Measurements from ENCODE around the gene TPD52L1.

TPD52L1 gene

DNA sequence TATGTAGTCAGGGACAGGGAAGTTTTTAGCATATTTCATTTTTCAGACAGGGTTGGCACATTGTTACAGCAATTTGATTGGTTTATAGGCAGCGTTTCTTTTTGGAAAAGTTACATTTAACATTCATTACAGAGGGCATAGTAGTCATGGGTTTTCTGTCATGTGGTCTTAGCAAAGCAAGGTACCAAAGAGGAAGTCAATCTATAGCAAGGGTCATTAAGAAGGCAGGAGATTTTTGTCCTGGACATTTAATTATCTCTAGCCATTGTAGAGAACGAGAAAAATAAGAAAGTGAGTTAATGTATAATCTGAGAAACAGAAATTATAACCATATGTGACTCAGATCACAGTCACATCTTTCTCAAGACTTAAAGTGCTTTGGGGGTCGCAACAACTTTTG lies 47.4 kb downstream of the TPD52L1 start:
- no peak for DNase-seq (ENCODE audit: low read depth)
- H3K4me3 ChIP-seq (ENCODE audit: low read depth, low read length) = no peak overlapping the region

DNA sequence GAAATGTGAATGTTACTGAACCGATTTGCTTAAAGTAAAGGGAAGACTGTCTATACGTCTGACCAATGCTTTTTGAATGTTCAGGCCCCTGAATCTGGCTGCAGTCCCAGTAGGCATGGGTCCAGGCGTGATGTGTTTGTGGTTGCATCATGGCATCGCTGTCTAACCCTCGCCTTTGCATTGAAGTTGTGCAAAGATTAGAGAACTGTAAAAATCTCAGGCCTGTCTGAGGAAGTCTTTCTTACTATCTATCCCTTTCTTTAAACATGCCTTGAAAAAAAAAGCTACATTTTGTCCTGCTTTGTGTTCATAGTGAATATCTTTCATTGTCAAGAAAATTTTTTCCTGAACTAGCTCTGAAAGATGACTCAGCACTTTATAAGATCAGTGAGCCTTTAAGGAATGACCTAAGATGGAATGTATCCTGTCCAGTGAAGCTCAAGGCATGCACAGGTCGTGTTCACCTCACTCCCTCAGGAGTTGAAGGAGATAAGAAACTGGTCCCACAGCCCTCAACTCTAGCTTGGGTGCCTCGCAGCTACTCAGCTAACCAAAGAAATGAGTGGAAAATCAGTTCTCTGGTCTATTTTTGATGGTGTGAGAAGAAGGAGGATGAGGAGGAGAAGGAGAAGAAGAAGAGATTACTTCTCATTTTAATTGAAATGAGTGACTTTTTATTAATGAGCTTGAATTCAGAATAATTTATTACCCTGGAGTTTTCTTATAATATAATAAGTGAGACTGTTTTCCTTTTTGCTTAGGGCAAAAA lies 48.6 kb downstream of the TPD52L1 start:
- peak; percentile 95 for DNase-seq (ENCODE audit: low read depth)
- H3K4me3 ChIP-seq (ENCODE audit: low read depth, low read length) = no peak overlapping the region

DNA sequence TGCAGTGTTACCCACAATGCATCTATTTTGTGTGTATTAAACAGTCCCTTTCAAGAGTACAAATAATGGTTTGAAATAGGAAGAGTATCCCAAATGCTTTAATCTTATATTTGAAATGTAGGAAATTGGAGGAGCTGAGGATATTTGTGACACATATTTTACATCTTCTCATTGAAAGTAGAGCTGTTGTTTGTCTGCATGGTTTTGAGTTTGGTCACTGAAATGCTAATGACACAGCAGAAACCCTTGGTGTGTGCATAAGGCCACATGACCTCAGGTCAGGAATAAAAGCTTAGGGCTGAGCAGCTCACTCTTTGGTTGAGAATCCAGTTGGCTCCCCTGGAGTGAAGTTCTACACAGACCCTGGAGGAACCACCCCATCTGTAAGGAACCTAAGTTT lies 49.8 kb downstream of the TPD52L1 start:
- DNase-seq (ENCODE audit: low read depth) = no peak
- H3K4me3 ChIP-seq (ENCODE audit: low read depth, low read length) = no peak overlapping the region

GRCh38 chr6:125205931-125206330 lies 52.4 kb downstream of the TPD52L1 start:
- no peak overlapping the region for H3K4me3 ChIP-seq (ENCODE audit: low read depth, low read length)
- no peak for DNase-seq (ENCODE audit: low read depth)

GRCh38 chr6:125206389-125206788 lies 52.8 kb downstream of the TPD52L1 start:
- no peak overlapping the region for H3K4me3 ChIP-seq (ENCODE audit: low read depth, low read length)
- no peak for DNase-seq (ENCODE audit: low read depth)

- no peak for DNase-seq (ENCODE audit: low read depth)
These were observed 54.4 kb downstream of the TPD52L1 start for GRCh38 chr6:125207956-125208355.

GRCh38 chr6:125208625-125209249 lies 55.2 kb downstream of the TPD52L1 start:
- no peak for DNase-seq (ENCODE audit: low read depth)
- no peak overlapping the region for H3K4me3 ChIP-seq (ENCODE audit: low read depth, low read length)

More at GRCh38 chr6:125207956-125208355, 54.4 kb downstream of the TPD52L1 start:
- H3K4me3 ChIP-seq (ENCODE audit: low read depth, low read length) = no peak overlapping the region

GRCh38 chr6:125210667-125211066 lies 57.1 kb downstream of the TPD52L1 start:
- no peak overlapping the region for H3K4me3 ChIP-seq (ENCODE audit: low read depth, low read length)
- no peak for DNase-seq (ENCODE audit: low read depth)

DNA sequence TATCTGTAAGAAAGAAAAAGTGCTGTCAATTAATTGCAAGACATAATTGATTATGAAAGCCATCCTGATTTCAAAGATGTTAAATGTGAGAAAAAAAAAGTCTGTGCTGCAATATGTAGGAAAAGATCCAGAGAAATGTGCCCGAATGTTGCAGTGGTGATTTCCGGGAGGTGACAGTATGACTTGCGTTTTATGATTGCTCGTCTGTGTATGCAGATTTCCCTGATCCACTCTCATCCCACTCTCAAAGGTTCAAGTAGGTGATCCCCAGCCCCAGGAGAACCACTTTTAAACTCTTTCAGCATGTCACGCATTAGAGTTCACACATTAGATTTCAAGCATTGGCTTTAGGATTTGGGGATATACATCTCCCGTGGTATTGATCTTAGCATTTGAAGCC lies 57.8 kb downstream of the TPD52L1 start:
- no peak for DNase-seq (ENCODE audit: low read depth)
- no peak overlapping the region for H3K4me3 ChIP-seq (ENCODE audit: low read depth, low read length)

DNA sequence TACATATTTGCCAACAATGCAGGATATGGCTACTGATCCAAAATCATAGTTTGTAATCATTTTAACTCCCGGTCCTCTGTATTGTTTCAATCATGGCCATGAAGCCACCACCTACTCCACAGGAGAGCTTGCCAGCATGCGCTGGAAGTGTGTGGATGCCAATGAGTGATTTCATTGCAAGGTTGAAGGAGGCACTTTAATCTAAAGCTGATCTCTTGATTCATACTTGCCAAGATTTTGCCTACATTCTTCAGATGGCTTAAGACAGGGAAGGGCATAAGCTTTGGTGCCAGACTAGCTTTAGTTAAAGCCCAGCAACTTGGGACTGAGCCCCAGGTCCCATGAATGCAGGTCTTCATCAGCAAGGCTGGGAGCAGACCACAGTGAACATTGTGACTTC lies 58.8 kb downstream of the TPD52L1 start:
- no peak for DNase-seq (ENCODE audit: low read depth)
- no peak overlapping the region for H3K4me3 ChIP-seq (ENCODE audit: low read depth, low read length)

DNA sequence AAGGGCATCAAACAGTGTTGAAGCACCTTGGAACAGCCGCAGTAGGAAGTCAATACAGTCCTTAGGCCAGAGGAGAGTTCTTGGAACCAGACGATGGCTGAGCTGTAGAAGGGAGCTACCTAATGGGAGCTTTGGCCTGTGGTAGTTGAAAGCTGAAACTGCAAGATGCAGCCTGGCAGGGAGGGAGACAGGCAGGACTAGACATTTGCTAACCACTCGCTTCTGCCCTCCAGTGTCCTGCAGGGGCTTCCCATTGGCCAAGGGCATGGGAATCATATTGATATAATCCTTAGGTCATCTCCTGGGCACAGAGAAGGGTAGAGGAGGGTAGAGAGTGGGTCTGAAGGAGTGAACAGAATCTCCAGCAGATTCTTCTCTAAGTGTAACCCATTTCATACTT lies 60.4 kb downstream of the TPD52L1 start:
- no peak for DNase-seq (ENCODE audit: low read depth)
- H3K4me3 ChIP-seq (ENCODE audit: low read depth, low read length) = no peak overlapping the region

DNA sequence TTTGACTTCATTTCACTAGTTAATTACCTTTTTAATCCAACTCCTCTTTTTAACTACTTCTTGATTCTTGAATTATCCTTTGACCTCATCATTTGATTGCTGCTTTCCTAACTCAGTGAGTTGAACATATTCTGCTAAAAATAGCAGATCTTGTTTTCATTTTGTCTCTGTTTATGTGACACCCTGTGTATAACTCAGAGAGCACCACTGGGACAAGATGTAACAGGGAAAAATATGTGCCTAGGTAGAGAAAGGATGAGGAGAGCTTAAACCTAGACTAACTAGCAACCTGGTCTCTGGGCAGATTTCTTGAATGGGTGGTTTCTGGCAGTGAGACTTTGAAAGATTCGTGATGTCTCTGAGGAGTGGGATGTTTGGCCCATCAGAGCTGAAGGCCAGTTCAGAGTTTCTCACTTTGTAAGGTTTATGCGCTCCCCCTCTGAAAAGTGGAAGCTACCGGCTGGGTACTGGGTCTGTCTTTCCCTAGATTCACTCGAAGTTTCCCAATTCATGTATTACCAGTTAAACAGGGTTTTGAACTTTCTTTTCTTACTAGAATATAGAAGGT lies 61.8 kb downstream of the TPD52L1 start:
- no peak for DNase-seq (ENCODE audit: low read depth)
- H3K4me3 ChIP-seq (ENCODE audit: low read depth, low read length) = no peak overlapping the region

- no peak for DNase-seq (ENCODE audit: low read depth)
- no peak overlapping the region for H3K4me3 ChIP-seq (ENCODE audit: low read depth, low read length)
These were observed 62.4 kb downstream of the TPD52L1 start for GRCh38 chr6:125216015-125216414.

- H3K4me3 ChIP-seq (ENCODE audit: low read depth, low read length) = no peak overlapping the region
These were observed 63.8 kb downstream of the TPD52L1 start for GRCh38 chr6:125217369-125217768.

DNA sequence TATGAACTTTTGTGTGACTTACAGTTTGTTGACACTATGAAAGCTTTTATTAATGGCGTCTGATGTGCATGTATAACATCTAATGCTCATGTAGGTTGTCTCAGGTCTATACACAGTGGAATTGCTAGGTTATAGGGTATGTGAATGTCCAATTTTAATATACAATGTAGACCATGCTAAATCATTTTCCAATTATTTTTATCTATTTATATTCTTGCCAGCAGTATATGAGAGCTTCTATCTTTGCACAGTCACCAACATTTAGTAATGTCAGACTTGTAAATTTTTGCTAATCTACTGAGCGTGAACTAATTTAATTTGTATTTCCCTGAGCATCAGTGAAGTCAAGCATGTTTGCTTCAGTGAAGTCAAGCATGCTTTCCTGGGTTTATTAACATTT lies 64.4 kb downstream of the TPD52L1 start:
- no peak for DNase-seq (ENCODE audit: low read depth)
- H3K4me3 ChIP-seq (ENCODE audit: low read depth, low read length) = no peak overlapping the region

More at GRCh38 chr6:125217369-125217768, 63.8 kb downstream of the TPD52L1 start:
- DNase-seq (ENCODE audit: low read depth) = no peak

- H3K4me3 ChIP-seq (ENCODE audit: low read depth, low read length) = no peak overlapping the region
- DNase-seq (ENCODE audit: low read depth) = no peak
These were observed 65.9 kb downstream of the TPD52L1 start for GRCh38 chr6:125219361-125219895.

DNA sequence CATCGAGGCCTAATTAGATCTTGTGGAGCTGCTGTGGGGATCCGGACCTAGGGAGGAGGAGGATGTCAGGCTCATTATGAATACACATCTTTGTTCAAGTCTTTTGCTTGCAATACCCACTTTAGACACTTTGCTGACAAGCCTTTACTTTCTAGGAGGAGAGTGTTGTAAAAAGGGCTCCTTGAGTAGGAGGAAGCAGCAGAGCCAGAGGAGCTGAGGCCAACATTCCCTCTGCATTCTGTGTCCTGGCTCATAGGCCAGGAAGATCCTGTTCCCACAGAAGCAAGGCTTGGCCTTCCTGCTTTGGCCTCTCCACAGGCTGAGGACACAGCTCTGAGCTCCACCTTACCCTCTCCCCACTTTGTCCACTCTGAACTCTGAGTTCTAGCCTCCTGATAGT lies 67.1 kb downstream of the TPD52L1 start:
- no peak for DNase-seq (ENCODE audit: low read depth)
- no peak overlapping the region for H3K4me3 ChIP-seq (ENCODE audit: low read depth, low read length)

- no peak for DNase-seq (ENCODE audit: low read depth)
- no peak overlapping the region for H3K4me3 ChIP-seq (ENCODE audit: low read depth, low read length)
These were observed 69.2 kb downstream of the TPD52L1 start for GRCh38 chr6:125222531-125223455.

DNA sequence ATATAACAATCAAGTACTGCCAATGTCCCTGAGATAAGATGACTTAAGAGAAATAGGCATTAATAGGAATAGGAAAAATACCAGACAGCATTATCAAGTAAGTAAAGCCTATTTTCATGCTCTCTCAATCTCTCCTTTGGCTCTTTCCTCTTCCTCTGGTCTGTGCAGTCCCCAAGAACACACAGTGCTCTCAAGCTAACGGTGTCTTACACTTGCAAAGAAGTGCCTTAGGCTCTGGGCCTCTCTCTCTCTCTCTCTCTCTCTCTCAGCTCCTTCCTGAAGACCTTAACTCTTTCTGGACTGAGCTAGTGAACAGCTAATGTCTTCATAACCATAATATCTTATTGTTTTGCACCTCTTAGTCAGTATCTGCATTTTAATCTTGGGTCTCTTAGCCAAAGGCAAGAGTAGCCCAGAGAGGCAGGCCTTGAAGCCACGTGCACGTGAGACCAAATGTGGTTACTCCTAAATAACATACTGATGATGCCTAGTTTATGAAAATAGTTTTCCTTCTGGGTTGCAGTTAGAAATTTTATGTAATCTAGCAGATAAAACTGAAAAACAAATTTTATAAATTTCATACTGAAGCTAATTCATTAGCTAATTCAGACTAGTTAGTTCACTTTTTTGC lies 70.8 kb downstream of the TPD52L1 start:
- no peak for DNase-seq (ENCODE audit: low read depth)
- H3K4me3 ChIP-seq (ENCODE audit: low read depth, low read length) = no peak overlapping the region
